GM19328 (cell line): ENCODE data around the gene S100A7A.
"Not testable (repeated sequence)": the region's sequence is repeated elsewhere in the genome, so short reads cannot be mapped to it uniquely, and the experiment has no call there.

Experiments
- ATAC-seq: cut with Tn5 transposase; IDR thresholded peaks from one replicate; pipeline ENCODE4 v1.9.1; 2021; ENCODE audit warnings: mild to moderate bottlenecking, moderate library complexity; ENCODE audit not compliant: unreplicated experiment

Gene S100A7A

DNA sequence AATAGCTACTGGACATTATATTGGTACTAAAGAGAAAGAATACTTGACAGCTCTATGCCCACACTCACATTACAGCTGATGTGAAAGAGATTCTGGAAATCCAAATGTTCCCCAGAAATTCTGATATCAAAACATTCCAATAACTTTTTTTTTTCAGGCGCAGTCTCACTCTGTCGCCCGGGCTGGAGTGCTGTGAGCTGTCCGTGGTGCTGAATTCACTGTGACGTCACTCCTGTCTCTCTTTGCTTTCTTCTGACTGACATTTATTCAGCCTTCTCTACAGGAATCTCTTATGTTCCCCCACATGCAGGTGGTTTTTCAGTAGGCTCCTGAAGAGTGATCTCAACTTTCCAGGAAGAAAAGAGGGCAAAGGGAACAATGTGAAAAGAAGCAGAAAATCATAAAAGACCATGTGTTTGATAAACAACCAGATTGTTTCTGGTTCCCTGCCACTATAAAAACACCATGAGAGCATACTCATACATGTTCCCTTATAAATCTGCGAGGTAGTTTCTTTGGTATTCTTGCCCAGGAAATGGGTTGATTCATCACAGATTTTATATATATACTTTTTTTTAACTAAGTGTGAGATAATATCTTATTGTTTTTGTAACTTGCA lies 6.2 kb downstream of the S100A7A start:
- ATAC-seq: no peak

DNA sequence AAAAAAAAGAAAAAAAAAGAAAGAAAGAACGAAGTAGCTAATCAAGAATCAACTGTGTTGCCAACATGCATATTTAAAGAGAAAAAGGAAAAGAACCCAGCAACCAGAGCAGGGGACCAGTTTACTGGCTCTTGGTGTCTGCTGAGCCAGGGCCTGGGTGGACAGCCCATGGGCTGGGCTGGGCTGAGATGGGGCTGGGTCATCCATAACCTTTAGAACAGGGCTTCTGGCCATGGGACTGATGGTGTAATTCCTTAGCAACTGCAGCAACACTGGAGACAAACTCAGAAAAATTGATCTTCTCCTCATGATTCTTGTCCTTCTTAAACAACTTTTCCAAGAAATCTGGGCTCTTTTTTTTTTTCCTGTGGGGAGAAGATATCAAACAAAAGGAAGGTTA lies 10.5 kb downstream of the S100A7A start:
- no peak for ATAC-seq

DNA sequence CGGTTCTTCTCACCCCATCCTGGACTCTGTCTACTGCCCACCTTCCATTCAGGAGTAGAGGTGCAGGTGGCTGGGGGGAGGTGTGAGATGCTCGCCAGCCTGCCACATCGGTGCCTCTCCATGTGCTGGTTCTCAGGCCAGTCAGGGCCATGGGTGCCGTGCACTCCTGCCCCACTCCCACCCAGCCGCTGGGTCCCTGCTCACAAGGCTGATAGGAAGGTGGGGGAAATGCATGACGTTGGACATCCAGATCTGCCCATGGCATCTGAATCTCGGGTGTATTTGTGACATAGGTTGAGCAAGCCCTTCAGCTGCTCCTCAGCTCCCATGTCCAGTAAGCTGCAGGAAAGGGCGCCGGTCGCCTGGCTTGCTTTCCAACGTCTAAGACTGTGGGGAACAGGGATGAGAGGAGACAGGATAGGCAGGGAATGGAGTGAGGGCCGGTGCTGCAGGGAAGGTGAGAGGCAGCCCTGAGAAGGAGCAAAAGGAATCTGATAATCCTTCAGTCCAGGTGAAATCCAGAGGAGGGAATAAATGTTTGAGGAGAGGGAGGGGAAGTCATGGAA lies 11.8 kb downstream of the S100A7A start:
- no peak for ATAC-seq

DNA sequence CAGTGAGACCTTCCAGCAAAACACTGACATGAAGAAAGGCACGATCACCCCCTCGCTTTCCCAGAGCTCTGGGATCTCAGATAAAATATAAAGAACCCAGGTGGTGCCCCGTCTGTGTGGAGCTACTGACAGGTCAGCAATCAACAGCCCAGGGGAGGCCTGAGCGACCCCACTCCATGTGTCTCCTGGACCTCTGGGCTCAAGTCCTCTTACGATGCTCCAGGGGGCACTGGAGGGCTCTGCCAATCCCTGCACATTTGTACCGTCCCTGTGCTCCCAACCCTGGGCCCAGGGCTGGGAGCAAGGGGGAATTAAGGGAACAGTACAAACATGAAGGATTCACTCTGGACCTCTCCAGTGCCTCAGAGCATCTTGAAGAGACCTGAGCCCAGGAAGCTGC lies 12.5 kb downstream of the S100A7A start:
- no peak for ATAC-seq

- no peak for ATAC-seq
Observed at GRCh38 chr1:153429266-153430165, 13.2 kb downstream of the S100A7A start.

GRCh38 chr1:153430166-153430553 lies 13.8 kb downstream of the S100A7A start:
- ATAC-seq: no peak

DNA sequence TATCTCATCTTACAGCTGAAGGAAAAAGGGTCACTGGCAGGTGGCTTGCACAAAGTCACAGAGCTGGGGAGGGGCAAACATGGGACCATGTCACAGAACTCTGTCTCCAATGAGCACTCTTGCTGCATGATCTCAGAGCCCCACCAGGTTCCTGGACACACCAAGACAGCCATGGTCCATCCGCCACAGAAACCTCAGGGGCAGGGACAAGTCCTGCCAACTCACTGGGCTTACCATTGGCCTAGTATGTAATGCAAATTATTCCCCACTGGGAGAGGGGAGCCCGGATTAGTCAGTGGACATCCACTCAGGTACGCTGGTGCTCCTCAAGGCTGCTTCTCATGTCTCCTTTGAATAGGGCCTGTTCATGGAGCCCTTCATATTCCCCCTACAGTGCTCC lies 14.2 kb downstream of the S100A7A start:
- ATAC-seq: no peak

DNA sequence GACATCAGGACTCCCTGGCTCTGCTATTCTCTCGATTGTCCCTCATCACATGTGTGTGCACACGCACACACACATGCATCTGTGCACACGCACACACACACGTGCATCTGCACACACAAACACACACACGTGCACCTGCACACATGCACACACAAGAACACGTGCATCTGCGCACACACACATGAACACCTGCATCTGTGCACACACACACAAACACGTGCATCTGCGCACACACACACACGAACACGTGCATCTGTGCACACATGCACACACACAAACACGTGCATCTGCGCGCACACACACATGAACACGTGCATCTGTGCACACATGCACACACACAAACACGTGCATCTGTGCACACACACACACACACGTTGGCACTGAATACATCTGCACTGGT lies 14.7 kb downstream of the S100A7A start:
- ATAC-seq: no peak

DNA sequence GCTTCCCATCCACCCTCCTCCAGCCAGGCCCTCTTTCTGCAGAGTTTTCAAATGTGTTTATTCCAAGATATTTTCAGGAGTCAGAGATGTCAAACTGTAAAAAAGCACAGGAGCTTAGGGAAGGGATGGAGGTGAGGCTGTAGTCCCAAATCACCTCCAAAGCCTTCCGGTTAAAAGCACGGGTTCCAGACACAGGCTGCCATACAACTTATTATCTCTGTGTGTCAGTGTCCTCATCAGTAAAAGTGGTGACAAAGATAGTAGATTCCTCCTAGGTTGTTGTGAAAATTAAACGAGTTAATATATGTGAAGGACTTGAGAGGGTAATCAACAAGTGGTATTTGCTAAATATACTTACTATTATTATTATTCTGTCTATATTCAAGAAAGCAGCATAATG lies 15.1 kb downstream of the S100A7A start:
- ATAC-seq: no peak

DNA sequence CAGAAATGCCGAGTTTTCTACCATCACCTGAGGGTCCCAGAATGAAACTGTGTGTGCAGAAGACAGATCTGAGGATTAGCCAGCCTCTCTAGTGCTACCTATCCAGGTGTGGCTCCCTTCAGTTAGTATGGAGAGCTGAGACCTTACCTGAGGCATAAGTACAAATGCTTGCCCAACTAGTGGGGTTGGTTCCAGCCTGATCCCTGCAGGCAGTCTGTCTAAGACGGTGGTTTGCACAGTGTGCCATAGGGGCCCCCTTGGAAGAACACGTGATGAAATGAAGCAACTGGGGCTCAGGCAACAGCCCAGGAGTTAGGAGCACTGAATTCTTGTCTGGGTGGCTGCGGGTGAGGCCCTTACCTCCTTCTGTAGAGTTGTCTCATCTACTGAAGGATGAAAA lies 15.6 kb downstream of the S100A7A start:
- no peak for ATAC-seq

- ATAC-seq: no peak
Observed at GRCh38 chr1:153432874-153433681, 16.8 kb downstream of the S100A7A start.

DNA sequence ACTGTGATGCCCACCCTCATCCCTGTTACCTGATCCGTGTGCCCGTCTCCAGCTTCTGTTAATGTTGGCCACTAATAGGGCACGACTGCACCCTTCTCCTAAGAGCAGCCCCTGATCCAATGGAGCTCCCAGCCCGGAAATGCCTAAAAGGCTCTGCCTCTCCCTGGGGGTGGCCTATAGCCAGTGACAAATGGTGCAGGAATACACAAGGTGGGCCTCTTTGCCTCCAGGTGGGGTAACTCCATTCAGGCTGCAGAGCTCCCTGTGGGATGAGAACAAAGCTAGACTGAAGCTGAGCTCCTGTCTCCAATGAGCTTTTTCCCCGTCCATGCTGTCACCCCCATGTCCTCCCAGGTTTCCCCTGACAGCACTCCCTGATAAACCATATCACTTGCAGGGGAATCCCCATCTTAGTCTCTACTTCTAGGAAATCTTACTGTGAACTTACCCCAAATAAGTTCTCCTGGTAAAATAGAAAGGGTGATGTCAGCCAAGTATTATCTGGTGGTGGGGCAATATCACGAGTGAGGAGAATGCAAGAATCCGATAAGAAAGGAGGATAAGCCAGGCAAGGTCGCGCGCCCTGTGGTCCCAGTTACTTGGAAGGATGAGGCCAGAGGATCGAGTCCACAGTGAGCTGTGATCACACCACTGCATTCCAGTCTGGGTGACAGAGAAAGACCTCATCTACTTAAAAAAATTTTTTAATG lies 18.6 kb downstream of the S100A7A start:
- no peak for ATAC-seq

DNA sequence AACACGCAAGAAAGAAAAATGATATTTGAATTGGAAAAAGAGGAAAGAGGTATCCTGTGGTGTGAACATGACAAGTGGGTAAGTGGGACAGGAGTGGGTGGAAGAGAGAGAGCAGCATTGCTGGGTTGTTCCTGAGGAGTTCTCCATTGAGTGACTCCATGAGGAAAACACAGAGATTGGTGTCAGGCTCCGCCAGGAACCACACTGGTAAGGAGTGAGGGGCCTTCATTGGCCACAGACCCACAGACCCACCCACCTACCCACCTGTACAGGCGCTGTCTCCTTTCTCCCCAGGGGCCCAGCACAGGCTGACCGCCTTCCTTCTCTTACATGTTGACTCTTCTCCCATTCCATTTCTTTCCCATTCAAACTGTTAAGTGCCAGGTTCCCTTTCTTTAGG lies 20.9 kb downstream of the S100A7A start:
- ATAC-seq: no peak

- no peak for ATAC-seq
Observed at GRCh38 chr1:153438599-153438998, 22.3 kb downstream of the S100A7A start.

DNA sequence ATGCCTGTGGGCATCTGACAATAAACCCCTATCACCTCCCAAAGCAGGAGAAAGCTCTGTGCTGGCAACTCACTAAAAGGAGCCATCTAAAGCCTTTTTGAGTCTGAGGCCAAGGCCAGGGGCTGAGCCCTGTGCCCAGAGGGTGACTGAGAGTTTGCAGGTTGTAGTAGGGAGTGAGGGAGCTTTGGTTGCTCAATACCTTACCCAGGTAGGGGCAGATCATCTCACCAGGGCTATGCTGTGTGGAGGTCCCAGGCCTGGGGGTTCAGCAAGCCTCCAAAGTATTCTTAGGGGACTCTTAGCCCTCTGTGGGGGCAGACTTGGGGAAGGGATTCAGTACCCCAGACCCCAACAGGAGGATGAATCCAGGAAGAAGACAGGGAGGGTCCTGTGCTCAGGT lies 23.0 kb downstream of the S100A7A start:
- no peak for ATAC-seq

DNA sequence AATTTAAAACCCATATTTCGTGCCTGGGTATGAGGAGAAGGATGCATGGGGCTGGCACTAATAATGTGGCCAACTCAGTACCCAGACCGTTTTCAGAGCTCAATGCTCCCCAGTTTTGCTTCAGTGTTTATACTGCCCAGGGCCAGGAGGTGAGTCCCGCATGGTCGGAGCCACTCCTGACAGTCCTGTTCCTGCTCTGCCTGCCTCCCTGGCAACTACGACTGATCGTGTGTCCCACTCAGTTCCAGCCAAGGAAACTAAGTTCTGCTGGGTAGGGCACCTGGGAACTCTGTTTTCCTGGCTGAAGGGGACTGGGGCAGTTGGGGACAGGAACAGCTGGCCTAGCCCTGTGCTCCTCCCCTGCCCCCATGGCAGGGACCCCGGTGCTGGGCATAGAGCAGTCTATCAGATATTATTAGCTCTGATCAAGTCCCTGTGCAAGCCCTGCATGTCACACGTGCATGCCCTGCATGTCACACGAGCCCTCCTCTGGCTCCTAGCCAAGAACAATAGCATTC lies 25.0 kb downstream of the S100A7A start:
- no peak for ATAC-seq

GRCh38 chr1:153443486-153443885 lies 27.2 kb downstream of the S100A7A start:
- no peak for ATAC-seq

- no peak for ATAC-seq
Observed at GRCh38 chr1:153444078-153444477, 27.8 kb downstream of the S100A7A start.

- no peak for ATAC-seq
Observed at GRCh38 chr1:153447498-153448170, 31.3 kb downstream of the S100A7A start.

DNA sequence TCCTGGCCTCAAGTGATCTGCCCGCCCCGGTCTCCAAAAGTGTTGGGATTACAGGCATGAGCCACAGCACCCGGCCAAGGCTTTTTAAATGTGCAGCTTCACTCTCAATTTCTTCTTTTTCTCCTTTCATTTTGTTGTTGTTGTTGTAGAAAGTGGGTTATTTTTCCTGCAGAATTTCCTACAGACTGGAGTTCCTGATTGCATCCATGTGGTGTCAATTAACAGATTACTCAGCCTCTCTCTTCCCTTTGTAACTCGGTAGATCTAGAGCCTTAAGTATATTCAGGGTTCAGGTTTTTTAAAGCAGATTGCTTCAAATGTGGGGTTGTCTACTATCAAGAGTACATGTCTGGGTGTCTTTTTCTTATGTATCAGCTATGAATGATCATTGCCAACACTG lies 32.5 kb downstream of the S100A7A start:
- not testable (repeated sequence) for ATAC-seq
